IMR-90 (cell line): ENCODE results near the gene GPC4.

Source experiments
- MAFK ChIP-seq: IDR thresholded peaks from 2 replicates; pipeline ENCODE4 v1.6.1; 2012; ENCODE audit warnings: low read depth, low read length, improper control_type of control experiment
- MAZ ChIP-seq: IDR thresholded peaks from 2 replicates; pipeline ENCODE4 v1.6.1; 2012; ENCODE audit warnings: low read depth, mild to moderate bottlenecking, low read length, improper control_type of control experiment, moderate library complexity, borderline replicate concordance
- POLR2A ChIP-seq: IDR thresholded peaks from 2 replicates; pipeline ENCODE4 v1.6.1; 2012; ENCODE audit warnings: mild to moderate bottlenecking, low read depth, low read length

- TF ChIP-seq POLR2A (no peak), MAFK (no peak), MAZ (no peak)
These were observed 39.2 kb upstream of the GPC4 start for GRCh38 chrX:133454491-133454914.
